H54 (cell line): ENCODE results near the gene TOR4A.
"Not testable (repeated sequence)": the region's sequence is repeated elsewhere in the genome, so short reads cannot be mapped to it uniquely, and the experiment has no call there.

Experiments
- DNase-seq: peaks from one replicate; pipeline ENCODE4 v3.0.0; 2011; ENCODE audit warnings: low spot score, mixed read lengths; ENCODE audit not compliant: insufficient read length
- FAIRE-seq: peaks from 3 replicates; lab custom pipeline; 2011; peaks lifted over from hg19 to GRCh38; lab: Jason Lieb, UNC
- POLR2A ChIP-seq: IDR thresholded peaks from 2 replicates; pipeline ENCODE4 v1.6.1; 2011; ENCODE audit warnings: low read depth, mild to moderate bottlenecking, low read length

TOR4A gene

GRCh38 chr9:137242269-137243203, 35.0 kb upstream of the TOR4A start:
- DNase-seq = no peak
- no peak for TF ChIP-seq POLR2A
- FAIRE-seq = no peak

- not testable (repeated sequence) for DNase-seq, FAIRE-seq
- peak; percentile 14; the same call in 1 of the 2 replicates for TF ChIP-seq POLR2A
These were observed 34.3 kb upstream of the TOR4A start for GRCh38 chr9:137243266-137243625.

- peak; percentile 82 for DNase-seq
- TF ChIP-seq POLR2A = peak; percentile 71
- no peak for FAIRE-seq
These were observed 33.7 kb upstream of the TOR4A start for GRCh38 chr9:137243626-137244485.

GRCh38 chr9:137244486-137245449, 32.8 kb upstream of the TOR4A start:
- no peak for FAIRE-seq
- DNase-seq = no peak
- TF ChIP-seq POLR2A = no peak; the same call in 1 of the 2 replicates

GRCh38 chr9:137245450-137246421, 31.8 kb upstream of the TOR4A start:
- no peak for FAIRE-seq
- TF ChIP-seq POLR2A = no peak
- DNase-seq = no peak

GRCh38 chr9:137247135-137247915, 30.2 kb upstream of the TOR4A start:
- DNase-seq (no peak), FAIRE-seq (no peak)
- TF ChIP-seq POLR2A = 0 out of 2 replicates have a peak, but pooled peaks have one; percentile 7

GRCh38 chr9:137247916-137248175, 29.7 kb upstream of the TOR4A start:
- DNase-seq (no peak), FAIRE-seq (no peak)
- no peak for TF ChIP-seq POLR2A

GRCh38 chr9:137250329-137251193, 27.0 kb upstream of the TOR4A start:
- no peak for TF ChIP-seq POLR2A
- no peak for FAIRE-seq

GRCh38 chr9:137251194-137251461, 26.4 kb upstream of the TOR4A start, which contains the start of gene STPG3:
Gene STPG3, plus strand, starts transcription at chr9:137251286. Its CDS starts 1 bp downstream, at chr9:137251287.
- DNase-seq (no peak), FAIRE-seq (no peak)
- TF ChIP-seq POLR2A = no peak

More at GRCh38 chr9:137250329-137251193, 27.0 kb upstream of the TOR4A start:
- DNase-seq = no peak

- DNase-seq (no peak), FAIRE-seq (no peak)
- TF ChIP-seq POLR2A = no peak
These were observed 25.8 kb upstream of the TOR4A start for GRCh38 chr9:137251490-137252268.
